Hepatocyte (in vitro differentiated cells): Measurements from ENCODE around the gene NOL12. TPM values are rescaled to one million over a fixed set of nuclear protein-coding genes. Genes with fewer than 3 reads are reported as not detected.
A peak's percentile ranks its signal among the peaks of the same experiment; 100 is the strongest.

Experiments used
- DNase-seq: peaks from one replicate; pipeline ENCODE4 v3.0.0-alpha.2; 2016; ENCODE audit warnings: low spot score
- H2AFZ ChIP-seq: fragments of 200-600 bp; sonication (generic); 2 replicates; pipeline ENCODE4 v1.6.0; 2016; ENCODE audit warnings: antibody characterized with exemption, mild to moderate bottlenecking
- H3K27ac ChIP-seq: fragments of 200-600 bp; sonication (generic); 2 replicates; pipeline ENCODE4 v1.5.1; 2016; ENCODE audit warnings: mild to moderate bottlenecking
- H3K27me3 ChIP-seq: fragments of 200-600 bp; sonication (generic); 2 replicates; pipeline ENCODE4 v1.6.1; 2016
- H3K36me3 ChIP-seq: fragments of 200-600 bp; sonication (generic); replicated peaks from 2 replicates; pipeline ENCODE4 v1.5.1; 2016; ENCODE audit warnings: low read depth; ENCODE audit not compliant: insufficient read depth
- H3K4me1 ChIP-seq: fragments of 200-600 bp; sonication (generic); 2 replicates; pipeline ENCODE4 v1.5.1; 2016; ENCODE audit warnings: mild to moderate bottlenecking, moderate library complexity; ENCODE audit not compliant: insufficient read depth
- H3K4me2 ChIP-seq: fragments of 200-600 bp; sonication (generic); 2 replicates; pipeline ENCODE4 v1.6.0; 2016
- H3K4me3 ChIP-seq: fragments of 200-600 bp; sonication (generic); 2 replicates; pipeline ENCODE4 v1.5.1; 2016; ENCODE audit warnings: mild to moderate bottlenecking
- H3K79me2 ChIP-seq: fragments of 200-600 bp; sonication (generic); 2 replicates; pipeline ENCODE4 v1.6.0; 2017; ENCODE audit warnings: mild to moderate bottlenecking
- H3K9me2 ChIP-seq: fragments of 200-600 bp; sonication (generic); replicated peaks from 2 replicates; pipeline ENCODE4 v1.6.0; 2017; ENCODE audit warnings: mild to moderate bottlenecking; ENCODE audit not compliant: insufficient read depth
- H3K9me3 ChIP-seq: fragments of 200-600 bp; sonication (generic); 2 replicates; pipeline ENCODE4 v1.5.1; 2016; ENCODE audit warnings: low read depth, mild to moderate bottlenecking
- H4K20me1 ChIP-seq: fragments of 200-600 bp; sonication (generic); 2 replicates; pipeline ENCODE4 v1.6.0; 2016; ENCODE audit warnings: mild to moderate bottlenecking; ENCODE audit not compliant: insufficient read depth, poor library complexity, severe bottlenecking
- EZH2 ChIP-seq: fragments of 200-600 bp; sonication (generic); IDR thresholded peaks from 2 replicates; pipeline ENCODE4 v1.6.1; 2016; ENCODE audit warnings: antibody characterized with exemption, mild to moderate bottlenecking, borderline replicate concordance
- EZH2phosphoT487 ChIP-seq: fragments of 200-600 bp; sonication (generic); IDR thresholded peaks from one replicate; pipeline ENCODE4 v1.6.1; 2018; ENCODE audit warnings: antibody characterized with exemption, mild to moderate bottlenecking, low read depth, moderate library complexity; ENCODE audit not compliant: unreplicated experiment, severe bottlenecking
- WGBS: methylation state at CpG from one replicate; pipeline ENCODE4 v1.1.6; 2016; ENCODE audit warnings: low lambda C conversion rate; ENCODE audit errors: missing lambda C conversion rate; 5-methylcytosine and 5-hydroxymethylcytosine counted together
- polyA plus RNA-seq: library from polyadenylated mRNA; unstranded; fragments of >200 nt; fragmentation: Nextera tagmentation; extraction: Ambion mirVana; gene quantifications from 2 replicates; pipeline ENCODE4 v1.2.1, GENCODE V29; 2016
- total RNA-seq: library from RNA; depleted of rRNA; stranded (reverse); fragments of >200 nt; gene quantifications from 2 replicates; pipeline ENCODE4 v1.2.3, GENCODE V29; 2014
- TF ChIP-seq, protein P1 (sequence below): fragments of 200-600 bp; sonication (generic); IDR thresholded peaks from 2 replicates; pipeline ENCODE4 v1.5.1; 2016; ENCODE audit warnings: antibody characterized with exemption, mild to moderate bottlenecking; ENCODE audit not compliant: poor library complexity

NOL12 gene
- total and polyA plus RNA-seq, 2 experiments from 2014 or later: 11.4 to 27.6 TPM

DNA sequence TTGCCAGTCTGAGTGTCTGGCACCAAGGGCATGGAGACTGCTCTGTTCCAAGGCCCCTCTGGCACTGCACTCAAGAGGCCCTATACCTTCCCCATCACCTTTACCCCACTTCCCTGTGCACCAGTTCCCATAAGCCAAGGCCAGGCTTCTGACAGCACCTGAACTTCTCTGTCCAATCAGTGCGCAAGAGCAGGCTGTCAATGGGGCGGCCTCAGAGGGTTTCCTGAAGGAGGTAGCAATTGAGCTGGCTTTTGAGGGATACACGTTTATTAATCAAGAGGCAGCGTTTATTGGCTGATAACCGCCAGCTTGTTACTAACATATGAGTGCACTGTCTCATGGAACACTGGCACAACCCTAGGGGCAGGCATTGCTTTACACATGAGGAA lies 44.6 kb upstream of the NOL12 start:
- no peaks in the 10 kb centered on the region for H3K9me3 ChIP-seq
- H3K36me3 ChIP-seq: no peaks in the 10 kb centered on the region
- no peak overlapping the region for H2AFZ ChIP-seq
- H3K4me2 ChIP-seq: peak overlapping the region; percentile 99
- peaks cover 37% of the 10 kb centered on the region for H3K79me2 ChIP-seq
- H3K4me1 ChIP-seq: peaks cover 50% of the 10 kb centered on the region
- DNase-seq: no peak
- H4K20me1 ChIP-seq: no peaks in the 10 kb centered on the region
- TF ChIP-seq EZH2 (no peak), EZH2phosphoT487 (no peak)
- TF ChIP-seq, protein P1, sequence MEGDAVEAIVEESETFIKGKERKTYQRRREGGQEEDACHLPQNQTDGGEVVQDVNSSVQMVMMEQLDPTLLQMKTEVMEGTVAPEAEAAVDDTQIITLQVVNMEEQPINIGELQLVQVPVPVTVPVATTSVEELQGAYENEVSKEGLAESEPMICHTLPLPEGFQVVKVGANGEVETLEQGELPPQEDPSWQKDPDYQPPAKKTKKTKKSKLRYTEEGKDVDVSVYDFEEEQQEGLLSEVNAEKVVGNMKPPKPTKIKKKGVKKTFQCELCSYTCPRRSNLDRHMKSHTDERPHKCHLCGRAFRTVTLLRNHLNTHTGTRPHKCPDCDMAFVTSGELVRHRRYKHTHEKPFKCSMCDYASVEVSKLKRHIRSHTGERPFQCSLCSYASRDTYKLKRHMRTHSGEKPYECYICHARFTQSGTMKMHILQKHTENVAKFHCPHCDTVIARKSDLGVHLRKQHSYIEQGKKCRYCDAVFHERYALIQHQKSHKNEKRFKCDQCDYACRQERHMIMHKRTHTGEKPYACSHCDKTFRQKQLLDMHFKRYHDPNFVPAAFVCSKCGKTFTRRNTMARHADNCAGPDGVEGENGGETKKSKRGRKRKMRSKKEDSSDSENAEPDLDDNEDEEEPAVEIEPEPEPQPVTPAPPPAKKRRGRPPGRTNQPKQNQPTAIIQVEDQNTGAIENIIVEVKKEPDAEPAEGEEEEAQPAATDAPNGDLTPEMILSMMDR: no peak
- no peaks in the 10 kb centered on the region for H3K27me3 ChIP-seq
- peak overlapping the region; percentile 95 for H3K27ac ChIP-seq
- WGBS: 81% methylated on average over 5 of the region's 5 CpGs
- no peaks in the 10 kb centered on the region for H3K9me2 ChIP-seq
- no peak overlapping the region for H3K4me3 ChIP-seq

DNA sequence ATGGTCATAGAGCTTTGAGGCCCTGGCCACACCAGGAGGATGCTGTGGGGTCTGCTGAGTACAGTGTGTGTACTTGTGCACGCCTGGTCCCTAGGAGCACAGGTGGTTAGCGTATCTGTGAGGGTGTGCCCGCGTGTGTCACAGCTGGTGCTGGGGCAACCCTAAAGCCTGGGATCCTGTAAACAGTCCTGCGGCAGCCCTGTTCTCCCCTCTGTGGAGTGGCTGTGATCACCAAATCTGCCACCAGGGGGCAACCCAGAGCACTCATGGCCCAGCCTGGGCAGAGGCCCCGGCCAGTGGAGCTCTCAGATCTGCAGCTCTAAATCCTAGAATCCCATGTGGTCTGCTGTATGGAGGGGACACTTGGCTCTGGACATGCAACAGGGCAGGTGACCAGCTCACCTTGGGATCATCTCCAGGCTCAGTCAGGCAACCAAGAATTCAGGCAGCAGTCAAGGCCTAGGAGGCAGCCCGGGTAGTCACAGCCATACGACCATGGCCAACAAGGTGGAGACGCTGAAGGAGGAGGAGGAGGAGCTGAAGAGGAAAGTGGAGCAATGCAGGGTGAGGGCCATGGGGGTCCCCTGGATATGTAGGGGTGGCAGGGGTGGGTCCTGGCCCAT lies 42.8 kb upstream of the NOL12 start:
- Histone ChIP-seq H4K20me1 (no peaks in the 10 kb centered on the region), H3K4me2 (no peak overlapping the region), H3K79me2 (peaks cover 29% of the 10 kb centered on the region), H3K9me3 (no peaks in the 10 kb centered on the region), H3K27ac (no peak overlapping the region), H2AFZ (no peak overlapping the region), H3K9me2 (no peaks in the 10 kb centered on the region), H3K27me3 (no peaks in the 10 kb centered on the region), H3K4me3 (no peak overlapping the region), H3K4me1 (peaks cover 32% of the 10 kb centered on the region), H3K36me3 (no peaks in the 10 kb centered on the region)
- 41% methylated on average over 9 of the region's 9 CpGs for WGBS
- peak; percentile 90 for DNase-seq
- TF ChIP-seq, protein P1: peak; percentile 90
- TF ChIP-seq EZH2phosphoT487: no peak
- TF ChIP-seq EZH2: no peak

DNA sequence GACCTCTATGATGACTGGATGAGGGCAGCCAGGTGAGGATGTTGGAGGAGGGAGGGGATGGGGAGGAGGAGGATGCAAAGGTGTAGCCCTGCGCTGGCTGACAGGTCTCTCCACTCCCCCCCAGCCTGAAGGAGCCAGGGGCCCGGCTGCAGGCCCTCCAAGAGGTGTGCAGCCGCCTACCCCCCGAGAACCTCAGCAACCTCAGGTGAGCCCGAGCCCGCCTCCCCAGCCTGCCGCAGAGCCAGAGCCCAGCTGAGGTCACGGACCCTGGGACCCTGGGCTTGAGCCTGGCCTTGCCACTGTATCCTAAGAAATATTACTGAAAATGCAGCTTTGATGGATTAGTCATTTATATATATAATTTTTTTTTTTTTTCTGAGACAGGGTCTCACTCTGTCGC lies 38.8 kb upstream of the NOL12 start:
- Histone ChIP-seq H3K9me2 (no peaks in the 10 kb centered on the region), H2AFZ (no peak overlapping the region), H4K20me1 (no peaks in the 10 kb centered on the region), H3K79me2 (peaks cover 4% of the 10 kb centered on the region), H3K27me3 (no peaks in the 10 kb centered on the region), H3K4me2 (no peak overlapping the region), H3K4me3 (no peak overlapping the region), H3K4me1 (no peaks in the 10 kb centered on the region), H3K9me3 (no peaks in the 10 kb centered on the region), H3K36me3 (no peaks in the 10 kb centered on the region), H3K27ac (no peak overlapping the region)
- 91% methylated on average over 9 of the region's 9 CpGs for WGBS
- DNase-seq: no peak
- TF ChIP-seq, protein P1: no peak
- no peak for TF ChIP-seq EZH2

DNA sequence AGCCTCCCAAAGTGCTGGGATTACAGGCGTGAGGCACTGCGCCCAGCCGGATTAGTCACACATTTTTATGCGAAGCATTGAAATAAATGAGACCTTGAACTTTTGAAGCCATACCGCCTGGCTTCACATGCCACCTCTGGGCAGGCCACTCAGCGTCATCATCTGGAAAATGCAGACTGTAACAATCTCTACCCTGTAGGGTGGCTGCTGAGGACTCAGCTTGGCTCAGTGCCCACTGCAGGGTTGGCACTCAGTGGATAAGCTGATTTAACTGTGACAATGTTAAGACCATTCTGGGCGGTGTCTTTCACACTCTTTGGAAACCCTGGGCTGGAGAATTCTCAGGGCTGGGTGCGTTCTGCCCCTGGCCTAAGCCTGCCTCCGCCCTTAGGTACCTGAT lies 38.2 kb upstream of the NOL12 start:
- Histone ChIP-seq H3K27me3 (no peaks in the 10 kb centered on the region), H3K4me1 (no peaks in the 10 kb centered on the region), H4K20me1 (no peaks in the 10 kb centered on the region), H3K9me3 (no peaks in the 10 kb centered on the region), H3K4me3 (no peak overlapping the region), H3K4me2 (no peak overlapping the region), H2AFZ (no peak overlapping the region), H3K27ac (no peak overlapping the region), H3K9me2 (no peaks in the 10 kb centered on the region), H3K36me3 (no peaks in the 10 kb centered on the region), H3K79me2 (peaks cover 4% of the 10 kb centered on the region)
- DNase-seq: no peak
- TF ChIP-seq, protein P1: no peak
- no peak for TF ChIP-seq EZH2
- TF ChIP-seq EZH2phosphoT487: no peak
- 93% methylated on average over 9 of the region's 9 CpGs for WGBS
